Measurements from ENCODE around the gene FNDC11. TPM values are rescaled to one million over a fixed set of nuclear protein-coding genes. Genes with fewer than 3 reads are reported as not detected.
"Not testable (repeated sequence)": the region's sequence is repeated elsewhere in the genome, so short reads cannot be mapped to it uniquely, and the experiment has no call there.

FNDC11 gene
- total RNA-seq, 2 experiments from 2014 or later: 0.55 to 0.61 TPM

DNA sequence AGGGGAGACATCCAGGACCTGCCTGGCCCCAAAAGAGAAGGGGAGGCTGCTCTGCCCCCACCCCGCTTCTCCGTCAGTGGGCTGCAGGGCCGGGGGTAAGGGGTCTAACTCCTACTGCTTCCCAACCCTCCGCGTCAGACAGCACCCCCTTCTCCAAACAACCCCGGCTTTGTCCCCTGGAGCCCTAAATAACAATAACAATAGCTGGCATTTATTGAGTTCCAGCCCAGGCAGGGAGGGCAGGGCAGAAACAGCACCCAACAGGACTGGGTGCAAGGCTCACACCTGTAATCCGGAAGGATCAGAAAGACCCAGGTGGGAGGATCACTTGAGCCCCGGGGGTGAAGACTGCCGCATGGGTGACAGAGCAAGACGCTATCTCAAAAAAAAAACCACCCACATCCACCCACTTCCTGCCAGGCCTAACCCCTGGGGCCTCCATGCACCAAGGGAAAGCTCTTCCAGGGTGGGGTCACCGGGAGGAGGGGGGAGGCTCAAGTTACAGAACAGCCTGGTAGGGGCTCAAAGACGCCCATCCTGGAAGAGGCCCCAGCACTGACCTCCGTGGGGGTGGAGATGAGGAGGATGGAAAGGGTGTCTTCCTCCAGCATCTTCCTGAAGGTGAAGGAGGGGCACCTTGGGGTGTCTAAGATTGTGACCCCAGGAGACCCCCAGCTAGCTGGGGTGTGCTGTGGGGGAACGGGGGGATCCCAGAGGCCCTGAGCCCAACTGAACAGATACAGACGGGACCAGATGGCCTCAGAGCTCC lies 1.3 kb upstream of the FNDC11 start:
- intact Hi-C loops (cut with micrococcal nuclease): loop anchor here (1.0 to 2.0 kb wide), 3 partner anchors 15 to 82 kb away; partner anchors contain the start of genes PPDPF and PTK6
- ChIA-PET CTCF (interaction anchor here (1.4 kb wide), 1 partner anchor 15 kb away, joined by 10 read pairs; the partner anchor contains the start of gene PTK6), POLR2A (interaction anchor here (1.0 kb wide), 1 partner anchor 31 kb away, joined by 4 read pairs; no protein-coding TSS in a partner anchor)
- H3K27ac Mint-ChIP-seq: peak overlapping the region; percentile 49
- H3K4me3 Mint-ChIP-seq: peak overlapping the region; percentile 39
- DNase-seq: peak; percentile 53
- H3K27me3 Mint-ChIP-seq: peaks cover 6% of the 10 kb centered on the region
- no peaks in the 10 kb centered on the region for H3K36me3 Mint-ChIP-seq
- H3K4me1 Mint-ChIP-seq (ENCODE audit: low read depth): peaks cover 11% of the 10 kb centered on the region
- H3K9me3 Mint-ChIP-seq: no peaks in the 10 kb centered on the region

DNA sequence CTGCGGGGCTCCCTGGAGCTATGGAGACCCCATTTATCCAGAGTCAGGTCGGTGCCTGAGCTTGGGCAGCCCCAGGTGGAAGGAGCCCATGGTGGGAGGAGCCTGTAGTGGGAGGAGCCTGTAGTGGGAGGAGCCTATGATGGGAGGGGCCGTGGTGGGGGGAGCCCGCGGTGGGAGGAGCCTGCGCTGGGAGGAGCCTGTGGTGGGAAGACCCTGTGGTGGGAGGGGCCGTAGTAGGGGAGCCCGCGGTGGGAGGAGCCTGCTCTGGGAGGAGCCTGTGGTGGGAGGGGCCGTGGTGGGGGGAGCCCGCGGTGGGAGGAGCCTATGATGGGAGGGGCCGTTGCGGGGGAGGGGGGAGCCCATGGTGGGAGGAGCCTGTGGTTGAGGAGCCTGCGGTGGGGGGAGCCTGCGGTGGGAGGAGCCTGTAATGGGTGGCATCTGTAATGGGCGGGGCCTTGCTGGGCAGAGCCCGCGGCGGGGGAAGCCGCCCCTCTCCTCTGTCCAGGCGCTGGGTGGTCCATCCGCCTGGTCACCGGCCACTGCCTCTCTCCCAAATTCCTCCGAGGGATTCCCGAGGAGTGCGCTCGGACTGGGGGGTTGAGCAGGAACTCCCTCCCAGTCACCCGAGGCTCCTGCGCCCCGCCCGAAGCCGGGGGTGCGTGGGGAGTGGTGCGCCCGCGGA lies 567 bp upstream of the FNDC11 start:
- peak overlapping the region; percentile 39 for H3K4me3 Mint-ChIP-seq
- no peaks in the 10 kb centered on the region for H3K9me3 Mint-ChIP-seq
- peak; percentile 94 for DNase-seq
- ChIA-PET POLR2A (interaction anchor here (1.0 kb wide), 1 partner anchor 32 kb away, joined by 4 read pairs; no protein-coding TSS in a partner anchor), CTCF (interaction anchor here (1.4 kb wide), 1 partner anchor 16 kb away, joined by 10 read pairs; the partner anchor contains the start of gene PTK6)
- intact Hi-C loops (cut with micrococcal nuclease): loop anchor here (1.0 to 2.0 kb wide), 3 partner anchors 16 to 81 kb away; partner anchors contain the start of genes PPDPF and PTK6
- peaks cover 11% of the 10 kb centered on the region for H3K4me1 Mint-ChIP-seq (ENCODE audit: low read depth)
- H3K27ac Mint-ChIP-seq: no peak overlapping the region
- H3K27me3 Mint-ChIP-seq: peaks cover 6% of the 10 kb centered on the region
- H3K36me3 Mint-ChIP-seq: no peaks in the 10 kb centered on the region

DNA sequence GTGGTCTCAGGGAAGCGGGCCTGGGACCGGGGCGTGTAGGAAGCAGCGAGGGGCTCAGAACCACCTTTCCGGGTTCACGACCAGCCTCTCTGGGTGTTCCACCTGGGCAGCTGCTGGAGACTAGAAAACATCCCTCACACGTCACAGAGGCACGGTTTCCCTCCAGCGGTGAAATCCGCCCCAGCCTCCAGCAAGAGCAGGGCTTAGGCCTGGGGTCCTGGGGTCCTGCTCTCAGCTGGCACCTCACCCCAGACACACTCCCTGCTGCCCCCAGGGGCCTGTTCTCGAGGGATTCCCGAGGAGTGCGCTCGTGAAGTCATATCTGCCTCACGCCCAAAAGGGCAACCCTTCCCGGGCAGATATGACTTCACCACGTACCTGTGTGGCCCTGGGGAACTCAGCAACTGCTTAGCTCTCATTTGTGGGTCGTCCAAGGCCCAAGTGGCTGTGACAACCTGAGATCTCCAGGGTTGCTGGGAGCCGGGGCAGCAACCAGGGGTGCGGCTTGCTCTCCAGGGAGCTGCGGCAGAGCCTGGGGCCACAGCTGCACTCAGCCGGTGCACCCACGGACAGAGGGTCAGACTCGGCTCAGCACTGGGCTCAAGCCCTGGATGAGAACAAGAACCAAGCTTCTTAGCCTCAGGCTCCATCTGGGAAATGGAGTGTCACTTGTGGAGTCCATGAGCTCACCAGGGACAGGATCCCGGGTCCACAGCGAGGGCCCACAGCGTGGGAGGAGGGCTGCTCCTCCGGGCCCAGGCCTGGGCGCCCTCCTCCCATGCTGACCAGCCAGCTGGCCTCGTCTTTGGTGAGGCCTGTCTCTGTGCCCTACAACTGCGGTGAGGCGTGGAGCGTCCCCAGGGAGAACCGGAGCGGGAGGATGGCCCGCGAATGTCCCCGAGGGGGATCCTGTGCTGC lies 661 bp downstream of the FNDC11 start:
- H3K27me3 Mint-ChIP-seq: peaks cover 3% of the 10 kb centered on the region
- intact Hi-C loops (cut with micrococcal nuclease): no loop called here
- no peak overlapping the region for H3K27ac Mint-ChIP-seq
- CTCF ChIA-PET: interaction anchor here (0.6 kb wide), 1 partner anchor 688 kb away, joined by 3 read pairs; no protein-coding TSS in a partner anchor
- peaks cover 11% of the 10 kb centered on the region for H3K4me1 Mint-ChIP-seq (ENCODE audit: low read depth)
- H3K9me3 Mint-ChIP-seq: no peaks in the 10 kb centered on the region
- peak overlapping the region; percentile 51 for H3K4me3 Mint-ChIP-seq
- POLR2A ChIA-PET: interaction anchor here (1.0 kb wide), 1 partner anchor 73 kb away, joined by 3 read pairs; no protein-coding TSS in a partner anchor
- DNase-seq: peak; percentile 21
- no peaks in the 10 kb centered on the region for H3K36me3 Mint-ChIP-seq

DNA sequence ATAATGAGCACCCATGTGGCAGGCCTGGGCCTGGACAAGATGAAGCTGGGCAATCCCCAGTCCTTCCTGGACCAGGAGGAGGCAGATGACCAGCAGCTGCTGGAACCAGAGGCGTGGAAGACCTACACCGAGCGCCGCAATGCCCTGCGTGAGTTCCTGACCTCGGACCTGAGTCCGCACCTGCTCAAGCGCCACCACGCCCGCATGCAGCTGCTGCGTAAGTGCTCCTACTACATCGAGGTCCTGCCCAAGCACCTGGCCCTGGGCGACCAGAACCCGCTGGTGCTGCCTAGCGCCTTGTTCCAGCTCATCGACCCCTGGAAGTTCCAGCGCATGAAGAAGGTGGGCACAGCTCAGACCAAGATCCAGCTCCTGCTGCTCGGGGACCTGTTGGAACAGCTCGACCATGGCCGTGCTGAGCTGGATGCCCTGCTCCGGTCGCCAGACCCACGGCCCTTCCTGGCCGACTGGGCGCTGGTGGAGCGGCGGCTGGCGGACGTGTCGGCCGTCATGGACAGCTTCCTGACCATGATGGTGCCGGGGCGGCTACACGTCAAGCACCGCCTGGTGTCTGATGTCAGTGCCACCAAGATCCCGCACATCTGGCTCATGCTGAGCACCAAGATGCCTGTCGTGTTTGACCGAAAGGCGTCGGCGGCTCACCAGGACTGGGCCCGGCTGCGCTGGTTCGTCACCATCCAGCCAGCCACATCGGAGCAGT lies 1.9 kb downstream of the FNDC11 start:
- DNase-seq: no peak
- CTCF ChIA-PET: interaction anchor here (1.5 kb wide), 1 partner anchor 18 kb away, joined by 4 read pairs; the partner anchor contains the start of gene PTK6
- Mint-ChIP-seq H3K36me3 (peaks cover 4% of the 10 kb centered on the region), H3K27me3 (no peaks in the 10 kb centered on the region), H3K4me1 (ENCODE audit: low read depth) (peaks cover 11% of the 10 kb centered on the region), H3K27ac (no peak overlapping the region), H3K4me3 (no peak overlapping the region), H3K9me3 (no peaks in the 10 kb centered on the region)
- POLR2A ChIA-PET: no interaction called here
- intact Hi-C loops (cut with micrococcal nuclease): no loop called here

DNA sequence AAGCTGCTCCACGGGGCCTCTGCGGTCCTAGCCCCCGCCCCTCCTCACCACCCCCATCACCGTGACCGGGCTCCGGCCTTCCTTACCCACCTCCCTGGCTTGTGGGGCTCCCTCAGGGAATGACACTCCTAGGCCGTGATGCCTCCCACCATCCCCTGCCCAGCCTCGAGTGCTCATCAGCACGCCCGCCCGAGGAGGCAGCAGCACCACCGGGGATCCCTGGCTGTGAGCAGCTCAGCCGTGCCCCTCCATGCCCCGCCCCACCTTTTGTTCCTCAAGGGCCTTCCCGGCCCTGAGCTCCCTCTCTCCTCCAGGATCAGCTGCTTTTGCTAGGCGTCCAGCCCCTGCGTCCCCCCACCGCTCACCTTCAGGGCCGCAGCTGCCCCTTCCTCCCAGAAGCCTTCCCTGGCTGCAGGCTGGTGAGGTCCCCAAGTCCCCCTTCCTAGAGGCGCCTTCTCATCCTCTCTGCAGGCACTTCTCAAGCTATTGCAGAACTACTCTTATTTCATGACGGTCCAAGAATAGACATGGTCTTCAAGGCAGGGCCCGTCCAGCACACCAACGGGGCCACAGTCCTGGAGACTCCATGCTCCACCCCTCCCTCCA lies 3.0 kb downstream of the FNDC11 start:
- ChIA-PET POLR2A (no interaction called here), CTCF (interaction anchor here (1.5 kb wide), 1 partner anchor 19 kb away, joined by 4 read pairs; the partner anchor contains the start of gene PTK6)

DNA sequence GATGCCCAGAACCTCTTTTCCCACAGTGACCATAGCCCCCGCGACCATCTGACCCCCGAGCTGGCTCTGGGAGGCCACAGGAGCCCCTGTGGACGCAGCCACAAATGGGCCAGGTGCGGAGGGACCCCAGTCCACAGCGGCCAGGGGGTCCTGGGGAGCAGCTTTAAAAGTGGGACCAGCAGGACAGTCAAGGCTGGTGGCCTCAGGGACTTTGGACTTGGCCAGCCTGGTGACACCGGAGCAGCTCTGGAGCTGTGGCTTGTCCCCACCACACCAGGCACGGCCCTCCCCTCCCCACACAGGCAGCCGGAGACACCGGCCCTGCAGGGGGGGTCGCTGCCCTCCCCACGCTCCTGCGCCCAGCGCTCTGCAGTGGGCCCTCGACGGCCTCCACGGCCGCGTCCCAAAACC lies 3.5 kb downstream of the FNDC11 start:
- Mint-ChIP-seq H3K4me3 (no peak overlapping the region), H3K27ac (no peak overlapping the region), H3K27me3 (no peaks in the 10 kb centered on the region), H3K9me3 (no peaks in the 10 kb centered on the region), H3K4me1 (ENCODE audit: low read depth) (peaks cover 8% of the 10 kb centered on the region), H3K36me3 (peaks cover 4% of the 10 kb centered on the region)
- ChIA-PET POLR2A (no interaction called here), CTCF (interaction anchor here (1.5 kb wide), 1 partner anchor 20 kb away, joined by 4 read pairs; the partner anchor contains the start of gene PTK6)
- intact Hi-C loops (cut with micrococcal nuclease): no loop called here
- no peak for DNase-seq

More for the DNA sequence above, 3.0 kb downstream of the FNDC11 start:
- intact Hi-C loops (cut with micrococcal nuclease): no loop called here
- Mint-ChIP-seq H3K4me3 (no peak overlapping the region), H3K27ac (no peak overlapping the region), H3K4me1 (ENCODE audit: low read depth) (peaks cover 11% of the 10 kb centered on the region), H3K36me3 (peaks cover 4% of the 10 kb centered on the region), H3K9me3 (no peaks in the 10 kb centered on the region), H3K27me3 (no peaks in the 10 kb centered on the region)
- no peak for DNase-seq

DNA sequence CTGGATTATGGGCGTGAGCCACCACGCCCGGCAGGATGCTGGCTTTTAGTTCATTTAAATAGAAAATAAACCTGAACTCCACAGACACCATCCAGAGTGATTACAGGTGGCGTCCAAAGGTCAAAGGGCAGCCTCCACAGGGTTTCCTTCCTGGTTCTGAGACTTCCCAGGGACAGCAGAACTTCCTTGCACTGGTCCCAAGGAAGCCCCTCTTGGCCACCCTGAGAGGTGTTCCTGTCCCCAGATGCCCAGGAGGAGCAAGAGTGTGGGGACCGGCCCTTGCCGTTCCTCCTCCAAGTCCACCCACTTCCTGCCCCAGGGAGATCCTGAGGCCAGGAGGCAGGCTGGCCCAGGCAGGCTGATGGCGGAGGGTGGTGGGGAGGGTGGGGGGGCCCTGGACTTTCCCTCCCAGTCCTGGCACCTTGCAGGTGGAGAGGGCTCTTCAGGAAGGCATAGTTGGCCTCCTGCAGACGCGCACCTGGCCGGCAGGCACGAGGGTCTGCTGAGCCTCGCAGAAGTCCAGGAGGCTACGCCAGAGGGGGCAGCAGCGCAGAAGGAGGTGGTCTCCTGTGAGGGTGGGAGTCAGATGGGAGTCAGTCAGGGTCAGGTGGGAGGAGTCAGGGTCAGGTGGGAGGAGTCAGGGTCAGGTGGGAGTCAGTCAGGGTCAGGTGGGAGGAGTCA lies 5.0 kb downstream of the FNDC11 start:
- H3K27ac Mint-ChIP-seq: no peak overlapping the region
- H3K4me3 Mint-ChIP-seq: no peak overlapping the region
- ChIA-PET CTCF (no interaction called here), POLR2A (no interaction called here)
- no peaks in the 10 kb centered on the region for H3K27me3 Mint-ChIP-seq
- H3K36me3 Mint-ChIP-seq: peaks cover 4% of the 10 kb centered on the region
- H3K9me3 Mint-ChIP-seq: no peaks in the 10 kb centered on the region
- no peaks in the 10 kb centered on the region for H3K4me1 Mint-ChIP-seq (ENCODE audit: low read depth)
- DNase-seq: no peak
- intact Hi-C loops (cut with micrococcal nuclease): no loop called here

DNA sequence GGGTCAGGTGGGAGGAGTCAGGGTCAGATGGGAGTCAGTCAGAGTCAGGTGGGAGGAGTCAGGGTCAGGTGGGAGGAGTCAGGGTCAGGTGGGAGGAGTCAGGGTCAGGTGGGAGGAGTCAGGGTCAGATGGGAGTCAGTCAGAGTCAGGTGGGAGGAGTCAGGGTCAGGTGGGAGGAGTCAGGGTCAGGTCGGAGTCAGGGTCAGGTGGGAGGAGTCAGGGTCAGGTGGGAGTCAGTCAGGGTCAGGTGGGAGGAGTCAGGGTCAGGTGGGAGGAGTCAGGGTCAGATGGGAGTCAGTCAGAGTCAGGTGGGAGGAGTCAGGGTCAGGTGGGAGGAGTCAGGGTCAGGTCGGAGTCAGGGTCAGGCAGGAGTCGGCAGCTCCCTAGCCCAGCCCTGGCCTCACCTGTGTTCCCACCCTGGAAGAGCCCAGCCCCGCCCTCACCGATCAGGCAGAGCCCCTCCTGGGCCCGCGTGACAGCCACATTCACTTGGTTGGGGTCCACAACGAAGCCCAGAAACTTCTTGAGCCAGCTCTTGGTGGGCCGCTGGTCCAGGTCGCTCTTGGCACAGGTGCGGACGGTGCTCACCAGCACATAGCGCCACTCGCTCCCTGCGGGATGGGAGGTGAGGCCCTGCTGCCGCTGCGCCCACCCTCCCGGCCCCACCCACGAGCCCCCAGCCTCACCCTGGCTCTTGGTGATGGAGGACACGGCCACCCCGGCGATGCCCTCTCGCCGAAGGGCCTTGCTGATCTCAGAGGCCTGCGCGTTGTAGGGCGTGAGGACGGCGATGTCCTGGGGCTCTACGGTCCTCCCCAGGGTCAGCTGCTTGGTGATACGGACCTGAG lies 5.8 kb downstream of the FNDC11 start:
- H3K4me1 Mint-ChIP-seq (ENCODE audit: low read depth); H3K27me3 Mint-ChIP-seq; CTCF ChIA-PET; POLR2A ChIA-PET; intact Hi-C loops (cut with micrococcal nuclease); H3K9me3 Mint-ChIP-seq; H3K4me3 Mint-ChIP-seq; H3K27ac Mint-ChIP-seq; H3K36me3 Mint-ChIP-seq: not testable (repeated sequence)
- DNase-seq: peak; percentile 82

DNA sequence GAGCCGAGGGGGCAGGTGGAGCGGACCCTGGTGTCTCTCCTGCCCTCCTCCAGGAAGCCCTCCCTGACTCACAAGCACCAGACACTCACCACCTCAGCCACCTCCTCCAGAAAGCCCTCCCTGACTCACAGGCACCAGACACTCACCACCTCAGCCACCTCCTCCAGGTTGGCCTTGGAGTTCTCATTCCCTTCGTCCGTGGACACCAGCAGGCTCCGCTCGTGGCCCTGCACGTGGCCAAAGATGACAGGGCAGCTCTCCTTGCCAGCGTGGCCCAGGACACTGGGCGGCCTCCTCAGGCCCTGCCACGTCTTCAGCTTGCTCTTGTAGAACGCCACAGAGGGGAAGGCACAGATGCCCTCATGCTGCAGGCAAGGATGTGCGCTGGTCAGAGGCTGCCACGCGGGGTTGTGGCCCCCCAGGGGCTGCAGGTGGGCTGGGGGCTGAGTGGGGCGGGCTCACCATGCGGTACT lies 6.4 kb downstream of the FNDC11 start:
- ChIA-PET CTCF (no interaction called here), POLR2A (no interaction called here)
- intact Hi-C loops (cut with micrococcal nuclease): no loop called here
- H3K27me3 Mint-ChIP-seq: no peaks in the 10 kb centered on the region
- no peaks in the 10 kb centered on the region for H3K9me3 Mint-ChIP-seq
- peaks cover 4% of the 10 kb centered on the region for H3K36me3 Mint-ChIP-seq
- H3K27ac Mint-ChIP-seq: no peak overlapping the region
- H3K4me3 Mint-ChIP-seq: no peak overlapping the region
- no peak for DNase-seq
- no peaks in the 10 kb centered on the region for H3K4me1 Mint-ChIP-seq (ENCODE audit: low read depth)

All from activated CD4-positive, alpha-beta memory T cell treated with anti-CD3 and anti-CD28 coated beads for 36 hours (primary cell).